Keratinocyte (primary cell): ENCODE data around the gene PIERCE2. TPM values are rescaled to one million over a fixed set of nuclear protein-coding genes. Genes with fewer than 3 reads are reported as not detected.

Source experiments
- DNase-seq: peaks from one replicate; pipeline ENCODE4 v3.0.0-alpha.2; 2011; ENCODE audit warnings: low read depth, missing footprints, low spot score
- FAIRE-seq: peaks from 2 replicates; lab custom pipeline; 2011; peaks lifted over from hg19 to GRCh38; lab: Jason Lieb, UNC
- H2AFZ ChIP-seq: 2 replicates; pipeline ENCODE4 v1.6.0; 2012; ENCODE audit warnings: low read length, control low read depth, inconsistent platforms; ENCODE audit not compliant: control insufficient read depth
- H3K27ac ChIP-seq: 2 replicates; pipeline ENCODE4 v1.5.1; 2011; ENCODE audit warnings: low read length; ENCODE audit not compliant: control insufficient read depth, insufficient read depth
- H3K27me3 ChIP-seq: 3 replicates; pipeline ENCODE4 v1.6.0; 2011; ENCODE audit warnings: low read length; ENCODE audit not compliant: control insufficient read depth, insufficient read depth; ENCODE audit errors: extremely low read depth
- H3K36me3 ChIP-seq, 2 experiments: 2 replicates in 1 of 2; 3 replicates in 1 of 2; pipeline ENCODE4 v1.5.1; 2011; ENCODE audit warnings: low read length in 2 of 2, mild to moderate bottlenecking in 1 of 2; ENCODE audit not compliant: control insufficient read depth in 2 of 2, insufficient read depth in 2 of 2; ENCODE audit errors: extremely low read depth in 1 of 2
- H3K4me1 ChIP-seq: 3 replicates; pipeline ENCODE4 v1.5.1; 2011; ENCODE audit warnings: low read length; ENCODE audit not compliant: control insufficient read depth, insufficient read depth; ENCODE audit errors: extremely low read depth
- H3K4me2 ChIP-seq: 3 replicates; pipeline ENCODE4 v1.6.0; 2011; ENCODE audit warnings: low read depth, low read length; ENCODE audit not compliant: control insufficient read depth, insufficient read depth; ENCODE audit errors: extremely low read depth
- H3K4me3 ChIP-seq, 3 experiments: fragments of 200-600 bp in 1 of 3; sonication (generic) in 1 of 3; 2 replicates in 2 of 3; 3 replicates in 1 of 3; pipeline ENCODE4 v1.5.1; 2011 to 2016; ENCODE audit warnings: low read length in 3 of 3, mild to moderate bottlenecking in 3 of 3, control low read depth in 2 of 3, inconsistent platforms in 1 of 3, low read depth in 1 of 3, mixed read lengths in 1 of 3, mixed run types in 1 of 3, moderate library complexity in 1 of 3; ENCODE audit not compliant: control insufficient read depth in 2 of 3, insufficient read depth in 2 of 3; ENCODE audit errors: extremely low read depth in 1 of 3
- H3K79me2 ChIP-seq: 2 replicates; pipeline ENCODE4 v1.6.0; 2012; ENCODE audit warnings: low read length; ENCODE audit not compliant: control insufficient read depth, insufficient read depth
- H3K9ac ChIP-seq: 3 replicates; pipeline ENCODE4 v1.6.0; 2011; ENCODE audit warnings: low read length; ENCODE audit not compliant: control insufficient read depth, insufficient read depth; ENCODE audit errors: extremely low read depth
- H3K9me1 ChIP-seq: 3 replicates; pipeline ENCODE4 v1.6.0; 2011; ENCODE audit warnings: low read length; ENCODE audit not compliant: control insufficient read depth, insufficient read depth; ENCODE audit errors: extremely low read depth
- H3K9me3 ChIP-seq: 2 replicates; pipeline ENCODE4 v1.5.1; 2012; ENCODE audit warnings: low read depth, low read length; ENCODE audit not compliant: control insufficient read depth
- H4K20me1 ChIP-seq: 3 replicates; pipeline ENCODE4 v1.6.0; 2011; ENCODE audit warnings: low read length; ENCODE audit not compliant: control insufficient read depth, insufficient read depth; ENCODE audit errors: extremely low read depth
- EZH2 ChIP-seq: IDR thresholded peaks from one replicate; pipeline ENCODE4 v1.6.1; 2012; ENCODE audit warnings: inconsistent platforms, mild to moderate bottlenecking, low read length, moderate library complexity
- dilution Hi-C: fragments of 300-500 bp; cut with MboI; formaldehyde crosslinking; loops from one replicate; pipeline ENCODE4 v1.7.0; 2020; ENCODE audit warnings: low sequenced_read_pairs; ENCODE audit not compliant: extremely low pct_ligation_motif_present
- polyA minus RNA-seq, 3 experiments: library from RNA; depleted of rRNA, polyadenylated mRNA; stranded (reverse); fragments of >200 nt; gene quantifications; 1 replicate in 1 of 3; 2 replicates in 1 of 3; 3 replicates in 1 of 3; pipeline ENCODE4 v1.2.3, GENCODE V29; 2011
- polyA plus RNA-seq, 5 experiments: library from polyadenylated mRNA; depleted of rRNA in 3 of 5; stranded (reverse) in 3 of 5; stranded (forward) in 1 of 5; unstranded in 1 of 5; fragments of >200 nt; gene quantifications; 1 replicate in 1 of 5; 2 replicates in 3 of 5; 3 replicates in 1 of 5; pipeline versions ENCODE4 v1.2.1 to v1.2.3, GENCODE V29; 2011 to 2012; ENCODE audit warnings: missing spikeins in 2 of 5, low read depth in 1 of 5, low replicate concordance in 1 of 5
- TF ChIP-seq, protein P1 (sequence below), 3 experiments: IDR thresholded peaks in 1 of 3; conservative IDR thresholded peaks in 1 of 3; optimal IDR thresholded peaks in 1 of 3; 2 replicates in 2 of 3; 3 replicates in 1 of 3; pipeline versions ENCODE3 to v1.5.1; 2011; ENCODE audit warnings: low read length in 3 of 3, mild to moderate bottlenecking in 3 of 3, moderate library complexity in 2 of 3, control low read depth in 1 of 3, inconsistent platforms in 1 of 3; ENCODE audit not compliant: insufficient read depth in 2 of 3; ENCODE audit errors: extremely low read depth in 1 of 3

PIERCE2 gene, protein sequence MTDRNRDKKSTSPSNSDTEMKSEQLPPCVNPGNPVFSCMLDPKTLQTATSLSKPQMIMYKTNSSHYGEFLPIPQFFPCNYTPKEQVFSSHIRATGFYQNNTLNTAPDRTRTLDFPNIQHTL
- polyA plus RNA-seq = 3.2 to 4.3 TPM (median 3.4 TPM) in 3 replicates
- polyA plus RNA-seq (2011; ENCODE audit: low read depth) = not detected
- 4.8 and 9.6 TPM in 2 replicates for polyA plus RNA-seq (2011; cell fraction: cytosol; rRNA removed)
- 1.5 and 2.9 TPM in 2 replicates for polyA plus RNA-seq (2011; cell fraction: nucleus; rRNA removed)
- polyA plus RNA-seq (2012; ENCODE audit: low replicate concordance) = 2.4 and 3.8 TPM in 2 replicates
- polyA minus RNA-seq = 0.56 to 1.1 TPM (median 0.85 TPM) in 3 replicates
- not detected for polyA minus RNA-seq (2011; cell fraction: cytosol; rRNA and poly(A)+ RNA removed)
- polyA minus RNA-seq (2011; cell fraction: nucleus; rRNA and poly(A)+ RNA removed) = not detected in 2 replicates

DNA sequence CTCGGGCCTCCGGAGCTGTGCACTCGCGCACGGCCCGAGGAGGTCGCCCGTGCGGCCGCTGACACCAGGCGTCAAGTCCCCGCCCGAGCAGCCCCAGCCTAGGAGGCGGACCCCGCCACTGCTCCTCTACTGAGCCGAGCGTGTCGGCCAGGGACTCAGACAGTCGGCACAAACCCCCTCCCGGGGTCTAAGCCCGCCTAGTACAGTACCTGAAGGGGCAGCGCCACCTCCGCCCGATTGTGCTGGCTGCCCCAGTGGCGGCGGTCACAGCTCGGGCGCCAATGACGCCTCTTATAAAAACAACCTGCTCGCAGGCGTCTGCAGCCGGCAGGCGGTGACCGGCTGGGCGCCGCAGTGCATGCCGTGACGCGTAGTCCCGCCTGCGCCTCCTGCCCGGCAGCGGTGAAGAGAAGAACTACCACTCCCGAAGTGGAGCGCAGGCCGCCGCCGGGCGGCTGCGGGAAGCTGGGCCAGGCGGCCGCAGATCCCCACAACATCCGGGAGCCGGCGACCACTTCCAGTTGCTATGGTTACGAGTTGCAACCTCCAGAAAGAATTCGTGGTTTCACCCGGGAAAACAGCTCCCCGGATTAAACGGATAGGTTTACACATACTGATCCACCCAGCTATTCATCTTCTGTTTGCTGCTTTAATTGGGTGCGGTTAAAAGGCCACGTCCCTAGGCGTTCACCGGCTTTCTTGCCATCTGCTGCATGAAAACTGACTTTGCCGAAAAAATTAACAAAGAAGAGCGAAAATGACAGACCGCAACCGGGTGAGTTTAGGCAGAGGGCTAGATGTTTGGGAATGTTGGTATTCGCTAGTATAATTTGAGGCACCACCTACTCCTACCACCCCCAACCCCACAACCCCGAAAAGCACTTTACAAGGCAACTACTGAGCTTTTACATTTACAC is at the start of gene PIERCE2, which contains the start of gene CCPG1:
TSS of gene PIERCE2 (plus strand) at position 484 of the 917 bp plus-strand sequence. CDS start at position 758, 274 bp downstream.
TSS of gene CCPG1 (minus strand) at position 348 of the 917 bp plus-strand sequence. CDS start 18,935 bp downstream, outside the sequence.
- Histone ChIP-seq H3K36me3 (no peaks in the 10 kb centered on the region), H3K4me1 (peaks cover 11% of the 10 kb centered on the region), H3K4me3 (peak within 1 kb of the TSS; percentile 88 to 93 (median 92)), H4K20me1 (no peaks in the 10 kb centered on the region), H3K27ac (peak within 1 kb of the TSS; percentile 68), H2AFZ (peak within 1 kb of the TSS; percentile 99), H3K9me1 (peaks cover 2% of the 10 kb centered on the region), H3K79me2 (peaks cover 2% of the 10 kb centered on the region), H3K9ac (peak within 1 kb of the TSS; percentile 82), H3K9me3 (no peaks in the 10 kb centered on the region), H3K4me2 (peak within 1 kb of the TSS; percentile 94), H3K27me3 (no peaks in the 10 kb centered on the region)
- TF ChIP-seq, protein P1, sequence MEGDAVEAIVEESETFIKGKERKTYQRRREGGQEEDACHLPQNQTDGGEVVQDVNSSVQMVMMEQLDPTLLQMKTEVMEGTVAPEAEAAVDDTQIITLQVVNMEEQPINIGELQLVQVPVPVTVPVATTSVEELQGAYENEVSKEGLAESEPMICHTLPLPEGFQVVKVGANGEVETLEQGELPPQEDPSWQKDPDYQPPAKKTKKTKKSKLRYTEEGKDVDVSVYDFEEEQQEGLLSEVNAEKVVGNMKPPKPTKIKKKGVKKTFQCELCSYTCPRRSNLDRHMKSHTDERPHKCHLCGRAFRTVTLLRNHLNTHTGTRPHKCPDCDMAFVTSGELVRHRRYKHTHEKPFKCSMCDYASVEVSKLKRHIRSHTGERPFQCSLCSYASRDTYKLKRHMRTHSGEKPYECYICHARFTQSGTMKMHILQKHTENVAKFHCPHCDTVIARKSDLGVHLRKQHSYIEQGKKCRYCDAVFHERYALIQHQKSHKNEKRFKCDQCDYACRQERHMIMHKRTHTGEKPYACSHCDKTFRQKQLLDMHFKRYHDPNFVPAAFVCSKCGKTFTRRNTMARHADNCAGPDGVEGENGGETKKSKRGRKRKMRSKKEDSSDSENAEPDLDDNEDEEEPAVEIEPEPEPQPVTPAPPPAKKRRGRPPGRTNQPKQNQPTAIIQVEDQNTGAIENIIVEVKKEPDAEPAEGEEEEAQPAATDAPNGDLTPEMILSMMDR (optimal IDR thresholded peaks at IDR 0.05 in 1 of 3, IDR thresholded peaks at IDR 0.05 in 1 of 3, conservative IDR thresholded peaks at IDR 0.05 in 1 of 3; ENCODE audit: extremely low read depth in 1 of 3, insufficient read depth in 2 of 3, low read length in 3 of 3) = peak; percentile 51 to 90 (median 55)
- no peak for TF ChIP-seq EZH2
- dilution Hi-C loops = no loop called here
- peak; percentile 54 for DNase-seq
- no peak for FAIRE-seq

DNA sequence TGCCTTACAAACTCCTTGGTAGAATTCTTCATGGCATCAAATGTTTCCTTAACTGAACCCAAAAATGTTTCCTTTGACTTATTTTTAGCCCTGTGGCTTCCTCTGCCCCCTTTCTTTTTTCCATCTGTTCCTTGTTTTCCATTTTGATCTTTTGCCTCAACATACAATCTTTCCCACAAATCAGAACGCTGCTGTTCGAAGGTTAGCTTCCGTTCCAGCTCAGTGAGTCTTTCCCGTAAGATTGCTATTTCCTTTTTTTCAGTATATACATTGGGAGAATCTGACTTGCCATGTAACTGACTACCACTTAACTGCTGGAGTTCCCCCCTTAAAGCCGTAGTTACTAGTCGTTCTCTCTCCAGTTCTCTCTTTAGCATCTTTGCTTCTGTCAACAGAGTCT is 48.0 kb upstream of the PIERCE2 start:
- DNase-seq = no peak

More for the DNA sequence above, 48.0 kb upstream of the PIERCE2 start:
- TF ChIP-seq, protein P1 (optimal IDR thresholded peaks at IDR 0.05 in 1 of 3, IDR thresholded peaks at IDR 0.05 in 1 of 3, conservative IDR thresholded peaks at IDR 0.05 in 1 of 3; ENCODE audit: extremely low read depth in 1 of 3, insufficient read depth in 2 of 3, low read length in 3 of 3) = no peak
- no peak for TF ChIP-seq EZH2
- H3K4me1 ChIP-seq = no peaks in the 10 kb centered on the region
- no peaks in the 10 kb centered on the region for H3K9me1 ChIP-seq
- no peaks in the 10 kb centered on the region for H3K27me3 ChIP-seq
- H3K36me3 ChIP-seq = peaks cover 0 to 3% of the 10 kb centered on the region in 2 experiments
- no peak overlapping the region for H3K9ac ChIP-seq
- no peaks in the 10 kb centered on the region for H3K9me3 ChIP-seq
- dilution Hi-C loops = no loop called here
- H3K4me2 ChIP-seq = no peak overlapping the region
- no peak overlapping the region for H3K4me3 ChIP-seq
- no peak overlapping the region for H2AFZ ChIP-seq
- H4K20me1 ChIP-seq = no peaks in the 10 kb centered on the region
- no peak for FAIRE-seq
- no peaks in the 10 kb centered on the region for H3K79me2 ChIP-seq
- no peak overlapping the region for H3K27ac ChIP-seq
